ENCODE results near the gene STX2.
A peak's percentile ranks its signal among the peaks of the same experiment; 100 is the strongest.
"Not testable (repeated sequence)": the region's sequence is repeated elsewhere in the genome, so short reads cannot be mapped to it uniquely, and the experiment has no call there.

The STX2 gene

DNA sequence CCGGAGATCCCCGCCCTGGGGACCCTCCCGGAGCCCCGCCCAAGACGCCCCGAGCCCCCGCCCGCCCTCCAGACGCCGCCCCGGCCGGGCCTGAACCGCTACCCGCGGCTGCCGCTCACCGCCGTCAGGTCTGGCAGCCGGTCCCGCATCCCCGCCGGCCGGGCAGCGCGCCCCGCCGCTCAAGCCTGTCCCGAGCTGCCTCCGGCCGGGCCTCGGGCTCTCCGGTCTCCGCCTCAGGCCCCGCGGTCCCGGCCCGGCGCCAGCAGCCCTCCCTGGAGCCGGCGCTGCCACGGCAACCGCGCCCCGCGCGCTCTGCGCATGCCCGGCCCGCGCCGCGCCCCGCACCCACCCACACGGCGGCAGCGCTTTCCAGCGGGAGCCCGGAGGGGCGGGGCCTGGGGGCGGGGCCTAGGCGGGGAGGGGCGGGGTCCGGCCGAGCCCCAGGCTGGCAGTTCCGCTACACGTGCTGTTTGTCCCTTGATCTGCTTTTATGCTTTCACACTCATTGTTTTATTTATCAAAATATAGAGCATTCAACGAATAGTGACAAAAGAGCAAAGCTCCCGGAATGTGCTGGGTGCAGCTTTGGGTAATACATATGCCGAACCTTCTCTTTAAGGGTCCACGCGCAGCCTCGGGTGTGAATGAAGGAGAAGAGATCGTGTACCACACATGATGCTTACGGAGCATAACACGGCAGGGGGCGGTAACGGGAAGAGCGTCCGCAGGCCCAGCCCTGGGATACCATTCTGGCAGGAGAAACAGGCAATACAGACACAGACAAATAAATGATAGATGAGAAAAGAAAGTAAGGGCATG is at the start of gene STX2:
Gene STX2, minus strand, starts transcription at position 300 of the 819 bp plus-strand sequence. Its CDS starts 151 bp downstream, at position 149.
- peak; percentile 91 for ATAC-seq
- Mint-ChIP-seq H3K36me3 (peaks cover 6% of the 10 kb centered on the region), H3K27ac (peak within 1 kb of the TSS; percentile 72)

DNA sequence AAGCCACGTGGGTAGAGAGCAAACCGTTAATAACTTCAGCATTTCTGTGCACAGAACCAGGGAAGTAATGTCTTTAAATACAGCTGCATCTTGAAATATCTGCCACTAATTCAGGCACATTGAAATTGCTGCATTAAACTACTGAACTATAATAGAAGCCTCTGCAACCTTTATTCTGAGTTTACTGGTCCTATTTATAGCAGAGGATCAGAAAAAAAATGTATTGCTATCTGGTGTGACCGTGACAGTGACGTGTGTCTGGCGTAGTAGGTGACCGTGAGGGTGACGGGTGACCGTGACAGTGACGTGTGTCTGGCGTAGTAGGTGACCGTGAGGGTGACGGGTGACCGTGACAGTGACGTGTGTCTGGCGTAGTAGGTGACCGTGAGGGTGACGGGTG is 48.1 kb upstream of the STX2 start:
- H3K27ac Mint-ChIP-seq; H3K36me3 Mint-ChIP-seq; ATAC-seq; DNase-seq (ENCODE audit: low spot score in 2 of 2); H3K9me3 Mint-ChIP-seq; H3K4me3 Mint-ChIP-seq; H3K4me1 Mint-ChIP-seq: not testable (repeated sequence)

More for the DNA sequence above, at the start of gene STX2:
- Mint-ChIP-seq H3K4me3 (peak within 1 kb of the TSS; percentile 75), H3K9me3 (no peaks in the 10 kb centered on the region), H3K4me1 (peaks cover 29% of the 10 kb centered on the region)
- peak; percentile 89 to 93 for DNase-seq (ENCODE audit: low spot score in 2 of 2)

DNA sequence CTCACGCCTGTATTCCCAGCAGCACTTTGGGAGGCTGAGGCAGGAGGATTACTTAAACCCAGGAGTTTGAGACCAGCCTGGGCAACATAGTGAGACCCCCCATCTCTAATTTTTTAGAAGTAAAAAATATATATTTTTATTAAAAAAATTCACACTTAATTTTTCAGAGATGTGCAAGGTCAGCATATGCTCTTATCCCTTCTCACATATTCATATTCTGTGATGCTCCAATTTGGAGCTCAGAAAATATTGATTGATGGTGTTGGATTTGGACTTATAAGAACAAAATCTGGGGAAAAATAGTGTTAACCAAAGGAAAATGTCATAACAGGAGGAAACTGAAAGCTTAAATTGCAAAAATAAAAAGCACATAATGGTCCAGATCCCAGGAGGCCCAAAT is 42.5 kb upstream of the STX2 start:
- H3K9me3 Mint-ChIP-seq, result no peaks in the 10 kb centered on the region
- DNase-seq (ENCODE audit: low spot score in 2 of 2) (no peak), ATAC-seq (no peak)
- H3K27ac Mint-ChIP-seq, result peak overlapping the region; percentile 90
- H3K4me3 Mint-ChIP-seq, result peak overlapping the region; percentile 67
- peaks cover 37% of the 10 kb centered on the region for H3K36me3 Mint-ChIP-seq
- peaks cover 43% of the 10 kb centered on the region for H3K4me1 Mint-ChIP-seq

DNA sequence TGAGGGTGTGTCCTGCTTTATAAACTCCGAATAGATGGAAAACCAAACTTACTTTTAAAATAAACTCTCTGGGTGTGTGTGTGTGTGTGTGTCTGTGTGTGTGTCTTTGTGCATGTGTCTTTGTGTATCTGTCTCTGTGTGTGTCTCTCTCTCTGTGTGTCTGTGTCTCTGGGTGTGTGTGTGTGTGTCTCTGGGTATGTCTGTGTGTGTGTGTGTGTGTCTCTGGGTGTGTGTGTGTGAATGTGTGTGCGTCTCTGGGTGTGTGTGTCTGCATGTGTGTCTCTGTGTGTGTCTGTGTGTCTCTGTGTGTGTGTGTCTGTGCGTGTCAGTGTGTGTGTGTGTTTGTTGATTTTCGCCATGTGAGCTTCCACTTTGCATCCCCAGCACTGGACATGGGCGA is 42.0 kb upstream of the STX2 start:
- Mint-ChIP-seq H3K9me3 (no peaks in the 10 kb centered on the region), H3K4me3 (peak overlapping the region; percentile 67), H3K36me3 (peaks cover 42% of the 10 kb centered on the region)

DNA sequence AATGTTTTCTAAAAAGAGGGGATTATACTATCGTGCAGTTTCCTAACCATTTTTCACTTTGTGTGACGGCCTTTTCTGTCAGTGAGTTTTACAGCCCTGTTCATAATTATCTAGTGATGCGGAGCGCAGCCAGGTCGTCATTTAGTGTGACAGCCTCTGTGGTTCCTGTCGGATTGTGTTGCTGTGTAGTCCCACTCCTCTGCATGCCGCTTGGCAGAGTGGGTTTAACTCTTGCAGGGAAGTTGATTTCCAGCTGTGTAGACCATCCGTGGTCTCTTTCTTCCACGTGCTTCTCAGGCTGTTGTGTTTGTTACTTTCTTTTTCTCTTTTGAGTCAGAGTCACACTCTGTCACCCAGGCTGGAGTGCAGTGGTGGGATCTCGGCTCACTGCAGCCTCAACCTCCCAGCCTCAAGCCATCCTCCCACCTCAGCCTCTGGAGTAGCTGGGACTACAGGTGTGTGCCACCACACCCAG is 41.4 kb upstream of the STX2 start:
- peaks cover 53% of the 10 kb centered on the region for H3K4me1 Mint-ChIP-seq
- peaks cover 48% of the 10 kb centered on the region for H3K36me3 Mint-ChIP-seq
- no peaks in the 10 kb centered on the region for H3K9me3 Mint-ChIP-seq
- H3K4me3 Mint-ChIP-seq, result peak overlapping the region; percentile 67
- ATAC-seq (peak; percentile 89), DNase-seq (ENCODE audit: low spot score in 2 of 2) (peak in 1 of 2 donors; percentile 60)
- peak overlapping the region; percentile 90 for H3K27ac Mint-ChIP-seq

More for the DNA sequence above, 42.0 kb upstream of the STX2 start:
- ATAC-seq (no peak), DNase-seq (ENCODE audit: low spot score in 2 of 2) (no peak)
- Mint-ChIP-seq H3K4me1 (peaks cover 47% of the 10 kb centered on the region), H3K27ac (peak overlapping the region; percentile 90)

DNA sequence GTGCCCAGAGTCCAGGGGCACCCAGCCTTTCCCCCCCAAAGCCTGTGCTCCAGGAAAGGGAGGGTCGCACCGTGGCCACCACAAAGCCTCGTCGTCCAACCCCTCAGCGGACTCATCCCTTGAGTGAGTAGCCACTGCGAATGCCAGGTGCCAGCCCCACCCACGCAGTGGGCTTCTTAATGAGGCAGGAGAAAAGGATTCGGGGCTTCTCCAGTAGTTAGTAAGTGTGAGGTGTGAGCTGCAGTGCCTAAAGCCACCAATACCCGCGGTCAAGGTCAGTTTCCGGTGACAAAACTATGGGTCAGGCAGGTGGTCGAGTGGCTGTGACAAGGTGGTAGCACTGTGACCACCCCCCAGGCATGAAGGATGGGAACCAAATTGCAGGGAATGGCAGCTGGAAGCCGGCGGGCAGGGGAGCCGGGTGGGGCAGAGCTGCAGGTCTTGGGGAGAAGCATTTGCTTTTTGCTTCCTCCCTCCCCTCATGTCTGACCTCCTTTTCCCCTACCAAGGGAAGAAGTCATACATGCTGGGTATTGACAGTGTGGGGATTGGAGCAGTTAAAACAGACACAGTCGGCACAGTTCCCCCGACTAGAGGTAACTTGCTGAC is 40.8 kb upstream of the STX2 start:
- ATAC-seq, result peak; percentile 59
- no peak for DNase-seq (ENCODE audit: low spot score in 2 of 2)
- Mint-ChIP-seq H3K9me3 (no peaks in the 10 kb centered on the region), H3K36me3 (peaks cover 54% of the 10 kb centered on the region), H3K4me1 (peaks cover 59% of the 10 kb centered on the region), H3K27ac (peak overlapping the region; percentile 90), H3K4me3 (peak overlapping the region; percentile 67)

DNA sequence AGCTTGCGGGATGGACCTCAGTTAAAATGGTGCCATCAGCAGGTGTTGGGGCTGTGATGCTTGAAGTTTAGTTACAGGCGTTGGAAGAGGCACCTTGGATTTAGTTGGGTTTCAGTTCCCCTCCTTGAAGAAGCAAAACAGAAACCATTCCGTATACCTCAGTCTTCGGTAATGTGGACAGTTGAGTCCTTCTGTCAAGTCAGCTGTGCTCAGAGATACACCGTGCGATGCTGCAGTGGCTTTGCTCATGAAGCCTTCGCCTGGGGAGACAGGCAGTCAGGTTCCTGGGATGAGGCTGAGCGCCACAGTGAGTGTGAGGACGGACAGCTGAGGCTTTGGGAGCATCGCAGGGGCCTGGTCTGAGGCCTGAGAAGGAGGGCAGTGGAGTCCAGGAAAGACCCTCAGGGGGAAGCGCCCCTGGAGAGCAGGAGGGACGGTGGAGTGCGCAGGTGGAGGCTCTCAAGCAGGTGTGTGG is 40.2 kb upstream of the STX2 start:
- Mint-ChIP-seq H3K4me3 (peak overlapping the region; percentile 67), H3K4me1 (peaks cover 65% of the 10 kb centered on the region), H3K27ac (peak overlapping the region; percentile 90), H3K36me3 (peaks cover 60% of the 10 kb centered on the region), H3K9me3 (no peaks in the 10 kb centered on the region)
- ATAC-seq, result peak; percentile 23
- DNase-seq (ENCODE audit: low spot score in 2 of 2), result peak in 1 of 2 donors; percentile 53

DNA sequence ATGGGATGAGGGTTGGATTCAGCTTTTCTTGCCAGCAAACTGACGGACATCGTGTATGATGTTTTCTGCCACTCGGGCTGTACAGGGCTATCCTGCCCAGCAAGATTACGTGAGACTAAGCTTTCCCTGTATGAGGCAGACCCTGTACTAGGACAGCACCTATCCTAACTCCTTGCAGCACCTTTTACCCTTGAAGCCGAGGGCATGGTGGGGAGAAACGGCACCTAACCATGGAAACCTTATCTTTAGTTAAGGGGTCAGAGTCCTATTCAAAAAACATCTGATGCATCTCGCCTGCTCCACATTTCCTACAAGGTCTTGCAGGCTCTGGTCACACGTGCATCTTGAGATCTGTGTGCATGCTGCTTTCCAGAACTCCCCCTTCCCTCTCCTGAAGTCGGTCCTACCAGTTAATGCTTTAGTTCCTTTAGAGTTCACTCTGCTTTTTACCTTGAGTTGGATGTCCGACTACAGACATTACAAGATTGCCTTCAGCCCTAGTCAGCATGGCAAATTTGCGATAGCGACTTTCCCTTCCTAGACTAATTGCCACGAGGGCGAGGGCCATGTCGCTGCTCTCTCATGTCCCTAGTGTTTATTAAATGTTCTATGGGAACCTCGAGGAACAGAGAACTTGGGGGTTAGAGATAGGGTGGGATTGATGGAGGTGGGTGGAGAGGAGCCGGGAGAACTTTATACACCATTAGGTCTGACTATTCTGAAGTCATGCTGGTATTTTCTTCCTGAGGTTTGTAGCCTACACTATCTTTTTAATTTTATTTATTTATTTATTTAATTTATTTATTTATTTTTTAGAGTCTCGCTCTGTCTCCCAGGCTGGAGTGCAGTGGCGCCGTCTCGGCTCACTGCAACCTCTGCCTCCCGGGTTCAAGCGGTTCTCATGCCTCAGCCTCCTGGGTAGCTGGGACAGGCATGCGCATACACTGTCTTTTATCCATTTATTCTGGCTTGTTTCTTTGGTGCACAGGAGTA is 39.4 kb upstream of the STX2 start:
- peak overlapping the region; percentile 90 for H3K27ac Mint-ChIP-seq
- peaks cover 72% of the 10 kb centered on the region for H3K4me1 Mint-ChIP-seq
- no peak for ATAC-seq
- peaks cover 68% of the 10 kb centered on the region for H3K36me3 Mint-ChIP-seq
- no peaks in the 10 kb centered on the region for H3K9me3 Mint-ChIP-seq
- DNase-seq (ENCODE audit: low spot score in 2 of 2), result no peak
- H3K4me3 Mint-ChIP-seq, result peak overlapping the region; percentile 67

DNA sequence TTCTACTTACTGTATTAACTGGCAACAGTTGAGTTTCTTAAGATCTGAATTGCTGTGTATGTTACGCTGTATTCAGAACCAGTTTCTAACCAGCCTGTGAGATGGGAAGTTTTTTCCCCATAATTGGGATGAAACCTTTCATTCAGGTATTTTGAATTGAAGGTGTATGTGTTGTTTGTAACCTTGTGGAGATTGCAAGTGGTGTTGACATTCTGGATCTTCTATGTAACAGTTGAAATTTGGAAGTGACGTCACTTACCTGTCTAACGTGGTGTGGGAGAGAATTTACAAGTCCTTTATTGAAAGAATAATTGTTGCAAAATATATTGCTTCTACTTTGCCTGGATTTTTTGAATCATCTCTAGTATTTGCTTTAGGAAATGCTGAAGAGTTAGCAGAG is 38.3 kb upstream of the STX2 start:
- Mint-ChIP-seq H3K36me3 (peaks cover 80% of the 10 kb centered on the region), H3K27ac (peak overlapping the region; percentile 70), H3K4me1 (peaks cover 77% of the 10 kb centered on the region), H3K9me3 (no peaks in the 10 kb centered on the region), H3K4me3 (no peak overlapping the region)
- DNase-seq (ENCODE audit: low spot score in 2 of 2), result no peak
- ATAC-seq, result no peak

DNA sequence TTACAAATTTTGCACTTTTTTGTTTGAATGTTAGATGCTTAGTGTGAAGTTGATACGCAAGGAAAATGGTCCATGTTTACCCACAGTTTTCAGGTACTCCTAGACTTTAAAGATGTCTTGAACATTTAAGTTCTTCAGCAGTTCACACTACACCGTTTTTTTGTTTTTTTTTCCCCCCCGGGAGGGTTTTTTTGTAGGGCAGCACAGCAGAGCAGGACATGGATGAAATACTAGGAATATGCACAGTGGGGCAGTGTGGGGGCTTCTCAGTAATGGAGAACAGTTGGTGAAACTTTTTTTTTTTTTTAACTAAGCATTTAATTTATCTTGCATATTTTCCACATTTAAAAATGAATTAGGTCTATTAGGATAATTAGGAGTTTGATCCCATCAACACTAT is 37.7 kb upstream of the STX2 start:
- Mint-ChIP-seq H3K36me3 (peaks cover 85% of the 10 kb centered on the region), H3K27ac (peak overlapping the region; percentile 70), H3K4me1 (peaks cover 77% of the 10 kb centered on the region), H3K9me3 (no peaks in the 10 kb centered on the region), H3K4me3 (no peak overlapping the region)
- DNase-seq (ENCODE audit: low spot score in 2 of 2), result no peak
- no peak for ATAC-seq

DNA sequence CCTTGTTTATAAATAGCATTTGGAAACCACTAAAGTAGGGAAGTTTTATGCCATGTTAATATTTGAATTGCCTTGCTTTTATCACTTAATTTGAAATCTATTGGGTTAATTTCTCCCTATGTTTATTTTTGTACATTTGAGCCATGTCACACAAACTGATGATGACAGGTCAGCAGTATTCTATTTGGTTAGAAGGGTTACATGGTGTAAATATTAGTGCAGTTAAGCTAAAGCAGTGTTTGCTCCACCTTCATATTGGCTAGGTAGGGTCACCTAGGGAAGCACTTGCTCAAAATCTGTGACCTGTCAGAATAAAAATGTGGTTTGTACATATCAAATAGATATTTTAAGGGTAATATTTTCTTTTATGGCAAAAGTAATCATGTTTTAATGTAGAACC is 37.2 kb upstream of the STX2 start:
- Mint-ChIP-seq H3K9me3 (no peaks in the 10 kb centered on the region), H3K4me1 (peaks cover 77% of the 10 kb centered on the region), H3K4me3 (no peak overlapping the region), H3K36me3 (peaks cover 90% of the 10 kb centered on the region), H3K27ac (peak overlapping the region; percentile 70)
- ATAC-seq, result no peak
- no peak for DNase-seq (ENCODE audit: low spot score in 2 of 2)

DNA sequence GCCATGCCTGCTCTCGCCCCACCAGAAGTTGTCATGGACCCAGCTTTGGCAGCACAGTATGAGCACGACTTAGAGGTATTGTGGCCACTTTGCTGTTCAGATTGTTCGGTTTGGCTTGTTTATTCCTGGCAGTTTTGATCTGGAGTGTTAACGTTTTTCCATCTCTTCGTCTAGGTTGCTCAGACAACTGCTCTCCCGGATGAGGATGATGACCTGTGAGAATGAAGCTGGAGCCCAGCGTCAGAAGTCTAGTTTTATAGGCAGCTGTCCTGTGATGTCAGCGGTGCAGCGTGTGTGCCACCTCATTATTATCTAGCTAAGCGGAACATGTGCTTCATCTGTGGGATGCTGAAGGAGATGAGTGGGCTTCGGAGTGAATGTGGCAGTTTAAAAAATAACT is 36.7 kb upstream of the STX2 start:
- Mint-ChIP-seq H3K4me1 (peaks cover 77% of the 10 kb centered on the region), H3K36me3 (peaks cover 94% of the 10 kb centered on the region), H3K27ac (peak overlapping the region; percentile 70)
- not testable (repeated sequence) for DNase-seq (ENCODE audit: low spot score in 2 of 2); H3K9me3 Mint-ChIP-seq; H3K4me3 Mint-ChIP-seq; ATAC-seq

DNA sequence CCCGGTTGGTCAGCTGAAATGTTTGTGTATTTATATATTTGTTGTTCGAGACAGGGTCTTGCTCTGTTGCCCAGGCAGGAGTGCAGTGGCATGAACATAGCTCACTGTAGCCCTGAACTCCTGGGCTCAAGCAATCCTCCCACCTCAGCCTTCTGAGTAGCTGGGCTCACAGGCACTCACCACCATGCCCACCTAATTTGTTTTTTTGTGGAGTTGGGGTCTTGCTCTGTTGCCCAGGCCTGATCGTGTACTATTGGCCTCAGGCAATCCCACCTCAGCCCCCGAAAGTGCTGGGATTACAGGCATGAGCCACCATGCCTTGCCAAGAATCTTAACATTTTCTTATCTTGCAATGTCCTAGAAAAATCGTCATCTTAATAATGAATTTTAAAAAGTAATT is 36.1 kb upstream of the STX2 start:
- Mint-ChIP-seq H3K27ac (peak overlapping the region; percentile 98), H3K4me1 (peaks cover 75% of the 10 kb centered on the region), H3K36me3 (peaks cover 94% of the 10 kb centered on the region), H3K4me3 (peak overlapping the region; percentile 89), H3K9me3 (no peaks in the 10 kb centered on the region)
- ATAC-seq (no peak), DNase-seq (ENCODE audit: low spot score in 2 of 2) (no peak)

DNA sequence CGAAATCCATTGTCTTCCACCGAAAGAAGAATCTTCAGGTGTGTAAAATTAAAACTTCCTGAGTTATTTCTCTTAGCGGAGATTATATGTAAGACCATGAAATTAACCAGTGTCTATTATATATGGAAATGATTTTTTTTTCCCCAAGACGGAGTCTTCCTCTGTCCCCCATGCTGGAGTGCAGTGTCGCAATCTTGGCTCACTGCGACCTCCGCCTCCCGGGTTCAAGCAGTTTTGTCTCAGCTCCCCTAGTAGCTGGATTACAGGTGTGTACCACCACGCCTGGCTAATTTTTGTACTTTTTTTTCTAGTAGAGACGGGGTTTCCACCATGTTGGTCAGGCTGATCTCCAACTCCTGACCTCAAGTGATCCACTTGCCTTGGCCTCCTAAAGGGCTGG is 35.6 kb upstream of the STX2 start:
- Mint-ChIP-seq H3K27ac (peak overlapping the region; percentile 98), H3K4me3 (peak overlapping the region; percentile 89), H3K36me3 (peaks cover 91% of the 10 kb centered on the region), H3K4me1 (peaks cover 70% of the 10 kb centered on the region), H3K9me3 (no peaks in the 10 kb centered on the region)
- DNase-seq (ENCODE audit: low spot score in 2 of 2) (no peak), ATAC-seq (no peak)

DNA sequence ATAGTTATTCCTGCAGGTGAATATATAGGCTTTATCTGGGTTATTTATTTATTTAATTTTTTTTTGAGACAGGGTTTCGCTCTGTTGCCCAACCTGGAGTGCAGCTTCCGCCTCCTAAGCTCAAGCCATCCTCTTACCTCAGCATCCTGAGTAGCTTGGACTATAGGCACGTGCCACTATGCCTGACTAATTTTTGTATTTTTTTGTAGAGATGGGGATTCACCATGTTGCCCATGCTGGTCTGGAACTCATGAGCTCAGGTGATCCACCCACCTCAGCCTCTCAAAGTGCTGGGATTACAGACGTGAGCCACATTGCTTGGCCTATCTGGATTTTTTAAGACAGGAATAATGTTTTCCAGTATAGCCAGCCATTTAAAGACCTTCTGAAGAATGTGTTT is 34.8 kb upstream of the STX2 start:
- no peak for DNase-seq (ENCODE audit: low spot score in 2 of 2)
- Mint-ChIP-seq H3K36me3 (peaks cover 83% of the 10 kb centered on the region), H3K4me3 (peak overlapping the region; percentile 89), H3K27ac (peak overlapping the region; percentile 98), H3K4me1 (peaks cover 61% of the 10 kb centered on the region), H3K9me3 (no peaks in the 10 kb centered on the region)
- ATAC-seq, result peak; percentile 2
